ENCODE results near the gene LRIG3.
"Not testable (repeated sequence)": the region's sequence is repeated elsewhere in the genome, so short reads cannot be mapped to it uniquely, and the experiment has no call there.

Gene LRIG3

DNA sequence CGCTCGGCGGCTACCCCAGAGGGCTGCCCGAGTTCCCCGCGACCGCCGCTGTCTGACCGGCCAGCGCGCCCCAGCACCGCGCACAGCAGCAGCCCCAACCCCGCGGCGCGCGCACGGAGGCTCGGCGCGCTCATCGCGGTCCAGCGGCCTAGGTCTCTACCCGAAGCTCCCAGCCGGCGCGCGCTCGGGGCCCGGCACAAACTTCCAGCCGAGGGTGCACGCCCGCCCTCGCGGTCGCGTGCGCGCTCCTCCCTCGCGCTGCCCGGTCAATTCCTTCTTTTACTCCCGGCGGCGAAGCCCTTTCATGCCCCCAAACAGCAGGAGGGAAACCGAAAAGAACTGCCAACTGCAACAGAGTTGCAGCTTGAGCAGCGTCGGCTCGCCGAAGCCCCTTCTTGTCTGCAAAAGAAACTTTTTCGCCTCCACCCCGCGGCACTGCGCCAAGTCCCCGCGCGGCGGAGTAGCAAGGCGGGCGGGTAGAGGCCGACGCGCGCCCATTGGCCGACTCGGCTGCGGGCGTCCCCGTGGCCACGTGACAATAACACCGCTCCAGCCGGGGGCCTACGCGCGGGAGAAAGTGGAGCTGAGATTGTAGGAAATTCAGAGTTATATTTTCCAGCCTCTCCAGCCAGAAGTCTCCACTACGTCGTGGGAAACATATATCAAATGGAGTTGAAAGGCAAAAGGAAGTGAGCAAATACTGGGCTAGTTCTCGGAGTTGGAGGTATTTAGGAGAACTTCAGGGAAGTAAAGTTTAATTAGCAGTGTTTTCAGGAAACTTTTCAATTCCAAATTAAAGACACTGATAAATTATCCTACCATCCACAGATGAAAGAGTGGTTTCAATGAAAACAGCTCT is at the start of gene LRIG3:
Gene LRIG3, minus strand, starts transcription at position 403 of the 859 bp plus-strand sequence. Its CDS starts 269 bp downstream, at position 134.
- DNase-seq = peak; percentile 46

GRCh38 chr12:58969237-58969636 is 48.9 kb upstream of the LRIG3 start:
- DNase-seq = no peak

GRCh38 chr12:58967561-58967960 is 47.3 kb upstream of the LRIG3 start:
- DNase-seq = no peak

- no peak for DNase-seq
Measured at GRCh38 chr12:58966939-58967338, 46.6 kb upstream of the LRIG3 start.

- DNase-seq = no peak
Measured at GRCh38 chr12:58965568-58965967, 45.3 kb upstream of the LRIG3 start.

DNA sequence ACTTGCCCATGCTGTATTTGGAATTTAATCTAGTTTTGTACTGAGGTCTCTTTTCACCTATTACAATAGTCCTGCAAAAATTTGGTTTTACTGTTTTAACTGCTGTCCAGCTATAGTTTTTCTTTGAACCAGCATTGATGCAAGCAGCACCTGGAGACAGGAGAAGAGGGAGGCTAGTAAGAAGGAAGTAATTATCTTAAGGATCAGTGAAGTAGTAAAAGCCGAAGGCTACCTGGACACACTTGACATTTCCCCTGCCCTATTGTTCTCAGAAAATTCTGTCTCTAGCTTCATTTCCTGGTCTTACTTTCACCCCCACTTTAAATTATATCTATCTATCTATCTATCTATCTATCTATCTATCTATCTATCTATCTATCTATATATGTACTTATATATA is 43.5 kb upstream of the LRIG3 start:
- no peak for DNase-seq

DNA sequence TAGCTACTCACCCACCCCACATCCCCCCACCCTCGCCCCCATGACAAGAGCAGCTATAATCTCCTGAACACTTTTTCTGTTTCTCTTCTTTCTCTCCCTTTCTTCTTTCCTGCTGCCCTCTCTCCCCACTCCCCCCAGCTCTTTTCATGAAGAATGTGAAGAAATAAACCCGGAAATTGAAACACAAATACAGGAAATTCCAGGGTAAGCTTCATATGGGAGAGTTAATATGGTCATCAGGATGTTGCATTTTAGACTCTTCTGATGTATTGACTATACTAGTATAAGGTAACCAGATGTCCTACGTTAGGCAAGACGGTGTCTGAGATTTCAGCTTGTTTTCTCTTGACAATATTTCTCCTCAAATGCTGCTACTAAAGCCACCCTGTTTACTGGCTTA is 41.6 kb upstream of the LRIG3 start:
- DNase-seq = no peak

DNA sequence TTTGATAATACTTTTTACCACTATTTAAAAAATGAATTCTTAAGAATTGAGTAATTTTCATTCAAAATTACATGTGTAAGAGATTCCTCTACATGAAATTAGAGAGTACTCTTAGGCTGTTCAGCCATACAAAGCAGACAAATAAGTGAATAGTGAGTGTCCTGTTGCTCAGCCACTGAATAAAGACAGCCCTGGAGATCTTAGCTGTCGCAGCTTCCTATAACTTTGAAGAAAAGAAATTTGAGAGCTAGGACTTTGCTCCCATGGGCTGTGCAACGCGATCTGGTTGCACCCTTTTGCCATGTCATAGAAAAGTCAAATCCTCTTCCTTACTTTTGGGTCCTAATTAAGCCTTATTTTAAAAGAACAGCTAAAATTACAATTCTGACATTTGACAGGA is 40.9 kb upstream of the LRIG3 start:
- no peak for DNase-seq

DNA sequence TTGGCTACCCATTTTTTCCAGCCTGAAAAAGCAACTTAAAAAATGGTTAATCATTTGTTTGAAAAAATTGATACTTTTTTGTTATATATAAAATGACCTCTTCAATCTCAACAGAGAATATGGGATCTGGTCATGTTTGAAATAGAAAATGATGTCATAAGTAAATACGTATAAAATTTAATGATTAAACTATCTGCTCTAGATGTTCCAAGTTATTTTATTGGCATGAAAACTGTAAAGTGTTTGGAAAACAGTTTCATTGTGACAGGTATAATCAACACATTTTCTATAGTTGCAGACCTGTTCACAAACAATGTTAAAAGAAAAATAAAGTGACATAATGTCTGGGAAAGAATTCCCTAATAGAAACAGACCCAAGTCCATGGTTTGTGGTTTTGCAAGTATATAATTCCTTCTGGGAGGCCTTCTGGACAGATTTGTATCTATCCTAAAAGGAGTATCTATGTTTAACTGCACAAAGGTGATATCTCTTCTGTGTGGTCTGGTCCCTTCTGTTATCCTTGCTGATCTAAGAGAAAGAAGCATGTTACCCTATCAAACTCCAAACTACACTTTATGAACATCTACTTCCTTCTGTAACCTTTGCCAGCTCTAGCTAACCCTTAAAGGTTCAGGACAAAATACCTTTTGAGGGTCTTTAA is 39.5 kb upstream of the LRIG3 start:
- DNase-seq = no peak

GRCh38 chr12:58957298-58957697 is 37.0 kb upstream of the LRIG3 start:
- DNase-seq = no peak

GRCh38 chr12:58955849-58956248 is 35.5 kb upstream of the LRIG3 start:
- DNase-seq = no peak

- DNase-seq = no peak
Measured at GRCh38 chr12:58954002-58954401, 33.7 kb upstream of the LRIG3 start.

- DNase-seq = no peak
Measured at GRCh38 chr12:58950739-58951100, 30.4 kb upstream of the LRIG3 start.

GRCh38 chr12:58949954-58950738 is 29.8 kb upstream of the LRIG3 start:
- not testable (repeated sequence) for DNase-seq

DNA sequence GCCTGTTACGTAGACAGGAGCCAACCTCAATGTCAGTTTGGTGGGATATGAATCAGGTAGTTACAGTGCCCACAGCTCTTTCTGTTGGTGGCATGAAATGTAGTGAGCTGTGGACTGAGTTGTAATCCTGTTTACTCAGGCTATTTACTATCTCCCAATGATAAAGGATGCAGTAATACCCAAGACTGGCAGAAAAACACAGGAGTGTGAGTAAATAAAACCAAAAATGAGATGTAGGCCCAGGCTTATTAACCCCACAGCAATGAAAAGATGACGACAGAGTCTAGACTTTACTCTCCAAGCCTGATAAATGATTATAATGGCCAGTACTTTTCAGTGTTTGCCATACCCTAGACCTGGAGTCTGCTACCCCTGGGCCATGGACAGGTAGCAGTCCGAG is 22.8 kb upstream of the LRIG3 start:
- no peak for DNase-seq

DNA sequence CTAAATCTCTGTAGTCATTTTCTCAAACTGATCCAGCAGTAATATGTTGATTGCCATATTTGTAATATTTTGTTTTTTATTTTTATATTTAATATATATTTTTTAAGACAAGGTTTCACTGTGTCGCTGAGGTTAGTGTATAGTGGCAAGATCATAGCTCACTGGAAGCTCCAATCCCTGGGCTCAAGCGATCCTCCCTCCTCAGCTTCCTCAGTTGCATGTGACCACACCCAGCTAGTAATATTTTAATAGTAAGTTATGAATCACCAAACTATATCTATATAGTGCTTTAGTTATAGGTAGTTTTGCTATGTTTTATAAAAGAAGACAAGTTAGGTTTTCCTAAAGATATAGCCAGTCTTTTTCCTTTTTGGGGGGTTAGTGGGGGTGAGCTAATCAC is 22.0 kb upstream of the LRIG3 start:
- no peak for DNase-seq

- DNase-seq = no peak
Measured at GRCh38 chr12:58939399-58940100, 19.2 kb upstream of the LRIG3 start.

DNA sequence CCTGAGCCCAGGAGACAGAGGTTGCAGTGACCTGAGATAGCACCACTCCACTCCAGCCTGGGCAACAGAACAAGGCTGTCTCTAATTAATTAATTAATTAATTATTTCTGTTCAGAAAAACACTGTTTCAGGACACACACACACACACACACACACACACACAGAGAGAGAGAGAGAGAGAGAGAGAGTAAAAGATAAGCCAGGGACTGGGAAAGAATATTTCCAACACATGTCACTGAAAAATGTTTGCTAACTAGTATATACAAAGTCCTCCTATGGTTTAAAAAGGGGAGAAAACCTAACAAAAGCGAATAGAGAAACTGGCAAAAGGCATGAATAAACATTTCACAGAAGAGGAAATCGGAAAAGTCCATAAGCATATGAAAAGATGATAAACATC is 18.1 kb upstream of the LRIG3 start:
- no peak for DNase-seq

DNA sequence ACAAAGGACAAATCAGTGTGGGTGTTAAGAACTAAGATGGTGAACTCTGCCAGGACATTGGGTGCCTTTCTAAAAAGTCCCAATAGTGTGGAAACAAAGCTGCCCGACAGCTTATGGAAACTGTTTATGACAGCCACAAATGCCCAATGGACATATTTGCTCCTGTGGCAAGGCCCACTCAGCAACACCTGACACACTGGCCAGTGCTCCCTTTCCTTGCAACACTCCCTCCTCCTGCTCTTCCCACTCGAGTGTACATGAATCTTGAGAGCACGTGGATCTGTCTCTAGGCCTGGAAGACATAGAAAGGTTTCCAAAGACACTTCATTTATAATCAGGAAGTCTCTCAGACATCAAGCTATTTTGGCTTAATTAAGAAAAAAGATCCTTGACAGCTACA is 14.2 kb upstream of the LRIG3 start:
- DNase-seq = no peak

- no peak for DNase-seq
Measured at GRCh38 chr12:58932806-58933681, 12.7 kb upstream of the LRIG3 start.

DNA sequence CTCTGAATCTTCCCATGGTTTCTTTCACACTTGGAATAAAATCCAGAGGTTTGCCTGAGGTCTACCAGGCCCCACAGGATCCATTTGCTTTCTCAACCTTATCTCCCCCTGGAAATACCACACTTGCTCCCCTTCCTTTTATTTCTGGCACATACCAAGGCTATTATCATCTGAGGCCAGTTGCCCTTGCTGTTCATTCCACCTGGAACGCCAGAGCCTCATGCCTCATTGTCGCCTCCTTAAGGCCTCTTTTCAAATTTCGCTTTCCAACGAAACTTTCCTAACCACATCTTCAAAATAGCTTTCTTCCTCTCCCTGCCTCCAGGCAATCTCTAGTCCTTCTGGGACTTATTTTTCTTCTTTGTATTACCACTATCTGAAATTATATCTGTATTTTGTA is 11.2 kb upstream of the LRIG3 start:
- DNase-seq = no peak

GRCh38 chr12:58930770-58931324 is 10.5 kb upstream of the LRIG3 start:
- DNase-seq = no peak

Measured in stimulated activated CD8-positive, alpha-beta memory T cell treated with anti-CD3 and anti-CD28 coated beads, Interleukin-4, amount 100 ng/mL, for 48 hours (primary cell).